ENCODE data around the gene PRMT1. TPM values are rescaled to one million over a fixed set of nuclear protein-coding genes. Genes with fewer than 3 reads are reported as not detected.

PRMT1 gene
- total and polyA plus RNA-seq, 3 donors from 2014 or later = 192 to 272 (median 201) TPM

GRCh38 chr19:49643466-49643865 lies 33.6 kb upstream of the PRMT1 start:
- DNase-seq = no peak
- WGBS, 2 donors = 72 to 79% methylated on average over 2 of the region's 2 CpGs
- no peaks in the 10 kb centered on the region for H3K36me3 ChIP-seq (ENCODE audit: low read depth, missing control alignments)
- intact Hi-C loops (cut with DNase I; ENCODE audit: low total_unique reads) = no loop called here
- H3K27ac ChIP-seq = peak overlapping the region in 1 of 2 donors; percentile 99
- no peak for TF ChIP-seq CTCF (IDR thresholded peaks at IDR 0.05)
- TF ChIP-seq POLR2A (IDR thresholded peaks at IDR 0.05) = no peak
- H3K4me1 ChIP-seq = peaks cover 39% of the 10 kb centered on the region
- H3K4me3 ChIP-seq = no peak overlapping the region
- no peaks in the 10 kb centered on the region for H3K27me3 ChIP-seq
- H3K9me3 ChIP-seq = no peaks in the 10 kb centered on the region

GRCh38 chr19:49645592-49645991 lies 31.5 kb upstream of the PRMT1 start:
- Histone ChIP-seq H3K4me3 (no peak overlapping the region), H3K36me3 (ENCODE audit: low read depth, missing control alignments) (no peaks in the 10 kb centered on the region), H3K27ac (no peak overlapping the region), H3K4me1 (peaks cover 31% of the 10 kb centered on the region), H3K27me3 (no peaks in the 10 kb centered on the region), H3K9me3 (no peaks in the 10 kb centered on the region)
- TF ChIP-seq POLR2A (IDR thresholded peaks at IDR 0.05) = no peak
- TF ChIP-seq CTCF (IDR thresholded peaks at IDR 0.05) = no peak
- 86 to 90% methylated on average over 9 to 11 of the region's 11 CpGs for WGBS, 2 donors
- intact Hi-C loops (cut with DNase I; ENCODE audit: low total_unique reads) = no loop called here
- no peak for DNase-seq

GRCh38 chr19:49645995-49646394 lies 31.1 kb upstream of the PRMT1 start:
- 90 to 94% methylated on average over 10 to 13 of the region's 13 CpGs for WGBS, 2 donors
- peaks cover 27% of the 10 kb centered on the region for H3K4me1 ChIP-seq
- no peak overlapping the region for H3K4me3 ChIP-seq
- no peaks in the 10 kb centered on the region for H3K36me3 ChIP-seq (ENCODE audit: low read depth, missing control alignments)
- intact Hi-C loops (cut with DNase I; ENCODE audit: low total_unique reads) = no loop called here
- H3K27ac ChIP-seq = no peak overlapping the region
- no peak for DNase-seq
- TF ChIP-seq CTCF (IDR thresholded peaks at IDR 0.05) = no peak
- no peak for TF ChIP-seq POLR2A (IDR thresholded peaks at IDR 0.05)
- no peaks in the 10 kb centered on the region for H3K9me3 ChIP-seq
- no peaks in the 10 kb centered on the region for H3K27me3 ChIP-seq

GRCh38 chr19:49646586-49646985 lies 30.5 kb upstream of the PRMT1 start:
- no peak overlapping the region for H3K4me3 ChIP-seq
- TF ChIP-seq POLR2A (IDR thresholded peaks at IDR 0.05) (no peak), CTCF (IDR thresholded peaks at IDR 0.05) (no peak)
- no peaks in the 10 kb centered on the region for H3K27me3 ChIP-seq
- intact Hi-C loops (cut with DNase I; ENCODE audit: low total_unique reads) = no loop called here
- H3K9me3 ChIP-seq = no peaks in the 10 kb centered on the region
- H3K4me1 ChIP-seq = peaks cover 22% of the 10 kb centered on the region
- H3K36me3 ChIP-seq (ENCODE audit: low read depth, missing control alignments) = no peaks in the 10 kb centered on the region
- H3K27ac ChIP-seq = no peak overlapping the region
- DNase-seq = no peak
- WGBS, 2 donors = 92 to 95% methylated on average over 12 to 17 of the region's 17 CpGs

- Histone ChIP-seq H3K4me3 (peak overlapping the region in 1 of 2 donors; percentile 23), H3K36me3 (ENCODE audit: low read depth, missing control alignments) (no peaks in the 10 kb centered on the region), H3K4me1 (peaks cover 8% of the 10 kb centered on the region), H3K27me3 (no peaks in the 10 kb centered on the region), H3K27ac (no peak overlapping the region), H3K9me3 (no peaks in the 10 kb centered on the region)
- TF ChIP-seq CTCF (IDR thresholded peaks at IDR 0.05) = no peak
- TF ChIP-seq POLR2A (IDR thresholded peaks at IDR 0.05) = no peak
- intact Hi-C loops (cut with DNase I; ENCODE audit: low total_unique reads) = no loop called here
- no peak for DNase-seq
- WGBS, 2 donors = 79 to 85% methylated on average over 22 to 70 of the region's 72 CpGs
These were observed 25.8 kb upstream of the PRMT1 start for GRCh38 chr19:49651029-49651819.
